HepG2 (cell line): ENCODE results near the gene DIPK1B. TPM values are rescaled to one million over a fixed set of nuclear protein-coding genes. Genes with fewer than 3 reads are reported as not detected.
A peak's percentile ranks its signal among the peaks of the same experiment; 100 is the strongest.

Source experiments
- ATAC-seq: fragments of 200-7000 bp; cut with Tn5 transposase; 3 replicates; pipeline ENCODE4 v1.9.1; 2020; ENCODE audit warnings: mild to moderate bottlenecking, moderate library complexity
- BruUV-seq: library from RNA; stranded (reverse); fragments of 400-500 nt; replicated peaks from 2 replicates; lab custom pipeline; 2021; lab: Mats Ljungman, UMichigan
- CTCF ChIA-PET: fragments of 300-600 bp; formaldehyde crosslinking; extraction: SDS; loops from one replicate; lab custom pipeline; 2021; ENCODE audit warnings: low total read pairs, inconsistent platforms, low intra/inter-chr PET ratio; lab: Yijun Ruan, JAX
- POLR2A ChIA-PET: fragments of 350-600 bp; sonication (Branson Sonifier 250); formaldehyde crosslinking; loops from one replicate; lab custom pipeline; 2020; ENCODE audit warnings: antibody characterized with exemption, inconsistent platforms; lab: Yijun Ruan, JAX
- DNase-seq: peaks from one replicate; pipeline ENCODE4 v3.0.0-alpha.2; 2015; ENCODE audit warnings: low spot score
- FAIRE-seq: peaks from 3 replicates; lab custom pipeline; 2011; peaks lifted over from hg19 to GRCh38; lab: Jason Lieb, UNC
- H2AFZ ChIP-seq: one replicate; pipeline ENCODE4 v1.6.1; 2011; ENCODE audit warnings: low read length, inconsistent platforms
- H3K27ac ChIP-seq: fragments of 300-600 bp; 3 replicates; pipeline ENCODE4 v1.8.0; 2011; ENCODE audit warnings: mixed run types, mild to moderate bottlenecking, mixed read lengths, low read length, inconsistent platforms; ENCODE audit not compliant: insufficient read depth; ENCODE audit errors: extremely low read length
- H3K27me3 ChIP-seq, 2 experiments: fragments of 200-600 bp in 1 of 2; 2 replicates in 1 of 2; 3 replicates in 1 of 2; pipeline versions ENCODE4 v1.6.0 to v1.8.0; 2011; ENCODE audit warnings: low read length in 2 of 2, mild to moderate bottlenecking in 2 of 2, moderate library complexity in 2 of 2, inconsistent platforms in 1 of 2; ENCODE audit not compliant: insufficient read depth in 2 of 2, control insufficient read depth in 1 of 2
- H3K36me3 ChIP-seq, 2 experiments: fragments of 200-600 bp in 1 of 2; replicated peaks in 1 of 2; 2 replicates in 1 of 2; 3 replicates in 1 of 2; pipeline versions ENCODE4 v1.5.1 to v1.8.0; 2011; ENCODE audit warnings: low read length in 2 of 2, inconsistent platforms in 1 of 2; ENCODE audit not compliant: insufficient read depth in 2 of 2, control insufficient read depth in 1 of 2
- H3K4me1 ChIP-seq: 2 replicates; pipeline ENCODE4 v1.5.1; 2012; ENCODE audit warnings: low read length, inconsistent platforms; ENCODE audit not compliant: insufficient read depth
- H3K4me2 ChIP-seq: 2 replicates; pipeline ENCODE4 v1.6.0; 2011; ENCODE audit warnings: low read depth, low read length, inconsistent platforms
- H3K4me3 ChIP-seq, 3 experiments: fragments of 200-600 bp in 1 of 3; sonication (generic), shearing (Covaris generic) in 1 of 3; replicated peaks in 1 of 3; 2 replicates each; pipeline ENCODE4 v1.5.1; 2011 to 2016; ENCODE audit warnings: low read length in 3 of 3, inconsistent platforms in 2 of 3, low read depth in 2 of 3, mild to moderate bottlenecking in 2 of 3, control low read depth in 1 of 3, mixed read lengths in 1 of 3; ENCODE audit not compliant: insufficient read depth in 1 of 3
- H3K79me2 ChIP-seq: one replicate; pipeline ENCODE4 v1.6.1; 2011; ENCODE audit warnings: low read length, inconsistent platforms; ENCODE audit not compliant: insufficient read depth
- H3K9ac ChIP-seq: 2 replicates; pipeline ENCODE4 v1.6.0; 2011; ENCODE audit warnings: mild to moderate bottlenecking, low read depth, low read length, inconsistent platforms; ENCODE audit not compliant: insufficient read depth
- H3K9me3 ChIP-seq: 2 replicates; pipeline ENCODE4 v1.5.1; 2012; ENCODE audit warnings: mild to moderate bottlenecking, low read length
- H4K20me1 ChIP-seq: 2 replicates; pipeline ENCODE4 v1.6.0; 2011; ENCODE audit warnings: inconsistent platforms, mild to moderate bottlenecking, low read length, moderate library complexity; ENCODE audit not compliant: insufficient read depth
- CC2D1A ChIP-seq: sonication (generic); formaldehyde crosslinking; IDR thresholded peaks from 2 replicates; pipeline ENCODE4 v1.8.1; 2023; ENCODE audit warnings: mild to moderate bottlenecking, missing genetic modification reagents
- CCDC6 ChIP-seq: sonication (generic); formaldehyde crosslinking; IDR thresholded peaks from 2 replicates; pipeline ENCODE4 v1.8.1; 2022; ENCODE audit warnings: mild to moderate bottlenecking, missing genetic modification reagents, moderate library complexity
- GZF1 ChIP-seq: sonication (generic); formaldehyde crosslinking; IDR thresholded peaks from 2 replicates; pipeline ENCODE4 v1.5.1; 2020; ENCODE audit warnings: mild to moderate bottlenecking, missing genetic modification reagents
- RARA ChIP-seq: IDR thresholded peaks from 2 replicates; pipeline ENCODE4 v1.6.1; 2016; ENCODE audit warnings: missing genetic modification reagents, missing compliant biosample characterization
- SIX4 ChIP-seq: sonication (generic); formaldehyde crosslinking; IDR thresholded peaks from 2 replicates; pipeline ENCODE4 v1.4.0; 2020; ENCODE audit warnings: missing genetic modification reagents
- SP140L ChIP-seq: sonication (generic); formaldehyde crosslinking; IDR thresholded peaks from 2 replicates; pipeline ENCODE4 v1.4.0; 2020; ENCODE audit warnings: missing genetic modification reagents, borderline replicate concordance
- SP4 ChIP-seq: sonication (generic); formaldehyde crosslinking; IDR thresholded peaks from 2 replicates; pipeline ENCODE4 v1.8.1; 2023; ENCODE audit warnings: mild to moderate bottlenecking, missing genetic modification reagents
- THYN1 ChIP-seq: sonication (generic); formaldehyde crosslinking; IDR thresholded peaks from 2 replicates; pipeline ENCODE4 v1.8.1; 2023; ENCODE audit warnings: low read depth, mild to moderate bottlenecking, moderate library complexity, missing genetic modification reagents, borderline replicate concordance
- ZBTB38 ChIP-seq: sonication (generic); formaldehyde crosslinking; IDR thresholded peaks from 2 replicates; pipeline ENCODE4 v1.5.1; 2020; ENCODE audit warnings: mild to moderate bottlenecking, missing genetic modification reagents
- ZMYM3 ChIP-seq: sonication (generic); formaldehyde crosslinking; IDR thresholded peaks from 2 replicates; pipeline ENCODE4 v1.5.1; 2020; ENCODE audit warnings: mild to moderate bottlenecking, missing genetic modification reagents
- ZNF296 ChIP-seq: sonication (generic); formaldehyde crosslinking; conservative IDR thresholded peaks from 2 replicates; pipeline ENCODE4 v1.5.0; 2020; ENCODE audit warnings: mild to moderate bottlenecking, missing genetic modification reagents
- ZNF607 ChIP-seq: sonication (generic); formaldehyde crosslinking; IDR thresholded peaks from 2 replicates; pipeline ENCODE4 v1.5.1; 2020; ENCODE audit warnings: missing genetic modification reagents, mild to moderate bottlenecking, borderline replicate concordance
- ZNF629 ChIP-seq: sonication (generic); formaldehyde crosslinking; conservative IDR thresholded peaks from 2 replicates; pipeline ENCODE4 v1.5.0; 2020; ENCODE audit warnings: missing genetic modification reagents
- ZNF792 ChIP-seq: IDR thresholded peaks from 2 replicates; pipeline ENCODE4 v1.6.1; 2016
- WGBS: methylation state at CpG from one replicate; pipeline ENCODE4 v1.1.6; 2017; ENCODE audit warnings: low lambda C conversion rate; 5-methylcytosine and 5-hydroxymethylcytosine counted together
- in situ Hi-C: cut with HindIII; loops from 2 replicates; pipeline ENCODE4 v1.10.0; 2017; ENCODE audit warnings: low pct_unique_long_range_greater_than_20kb; ENCODE audit not compliant: extremely low pct_ligation_motif_present
- intact Hi-C: fragments of 100-400 bp; cut with micrococcal nuclease; formaldehyde crosslinking; loops from one replicate; pipeline ENCODE4 v1.10.0; 2022; ENCODE audit not compliant: unreplicated experiment
- polyA plus RNA-seq, 8 experiments: library from polyadenylated mRNA; depleted of rRNA in 3 of 8; stranded (reverse) in 7 of 8; unstranded in 1 of 8; fragments of >200 nt; fragmentation: Illumina TruSeq in 4 of 8; extraction: Trizol in 4 of 8; gene quantifications; 2 replicates each; pipeline versions ENCODE4 v1.2.1 to v1.2.3, GENCODE V29; 2011 to 2016; ENCODE audit warnings: low read depth in 4 of 8, missing spikeins in 1 of 8, mixed read lengths in 1 of 8; ENCODE audit not compliant: insufficient read depth in 1 of 8
- total RNA-seq, 5 experiments: library from RNA; depleted of rRNA; stranded (reverse); fragments of >200 nt; fragmentation: Illumina TruSeq; extraction: Trizol; gene quantifications; 2 replicates each; pipeline ENCODE4 v1.2.3, GENCODE V29; 2016; ENCODE audit warnings: low read depth in 1 of 5
- TF ChIP-seq, protein P1 (sequence below): sonication (generic); formaldehyde crosslinking; IDR thresholded peaks from 2 replicates; pipeline ENCODE4 v1.5.1; 2020; ENCODE audit warnings: mild to moderate bottlenecking, missing genetic modification reagents
- TF ChIP-seq, protein P2 (sequence below): sonication (generic); formaldehyde crosslinking; IDR thresholded peaks from 2 replicates; pipeline ENCODE4 v1.9.0; 2021; ENCODE audit warnings: missing genetic modification reagents, borderline replicate concordance
- TF ChIP-seq, protein P3 (sequence below): IDR thresholded peaks from 2 replicates; pipeline ENCODE4 v1.6.1; 2016; ENCODE audit warnings: missing compliant biosample characterization, missing genetic modification reagents, borderline replicate concordance

DIPK1B gene
- total and polyA plus RNA-seq, 2 of the 13 experiments (the other 11 are each of a cell fraction or from before 2014, with no cell fraction given), result 0.18 to 3.9 TPM

DNA sequence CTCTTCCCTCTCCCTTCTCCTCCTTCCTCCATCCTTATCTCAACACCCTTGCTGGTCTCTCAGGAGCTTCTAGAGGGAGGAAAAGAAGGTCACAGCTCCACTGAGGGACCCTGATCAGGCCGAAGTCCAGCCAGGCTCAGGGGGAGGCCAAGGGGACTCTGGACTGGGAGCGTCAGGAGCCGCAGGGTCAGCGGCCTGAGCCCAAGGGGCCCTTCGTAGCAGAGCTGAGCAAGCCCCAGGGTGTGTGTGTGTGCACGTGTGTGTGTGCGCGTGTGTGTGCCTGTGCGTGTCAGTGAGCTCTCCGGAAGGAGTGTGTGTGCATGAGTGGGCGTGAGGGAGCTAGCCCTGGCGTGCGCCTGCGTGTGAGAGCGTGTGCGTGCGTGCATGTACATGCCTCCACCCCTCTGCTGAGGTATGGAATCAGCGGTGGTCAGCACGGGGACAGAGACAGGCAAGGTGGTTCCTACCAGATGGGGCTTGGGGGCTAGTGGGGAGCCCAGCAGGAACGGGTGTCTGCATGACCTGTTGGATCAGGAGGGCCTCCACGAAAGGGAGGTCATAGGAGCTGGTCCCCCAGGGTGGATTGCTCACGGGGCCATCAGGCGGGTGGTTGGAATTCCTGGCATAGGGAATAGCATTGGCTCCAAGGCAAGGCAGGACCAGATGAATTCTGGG, 15.1 kb upstream of the DIPK1B start:
- in situ Hi-C loops (no loop called here), intact Hi-C loops (loop anchor here (1.0 kb wide), 1 partner anchor 22 kb away; no protein-coding TSS in a partner anchor)
- FAIRE-seq (peak; percentile 69), ATAC-seq (peak; percentile 32), DNase-seq (peak; percentile 28)
- H3K4me3 ChIP-seq, result peak overlapping the region; percentile 45 to 73 (median 48)
- H4K20me1 ChIP-seq, result no peaks in the 10 kb centered on the region
- no peaks in the 10 kb centered on the region for H3K9me3 ChIP-seq
- ChIA-PET POLR2A (interaction anchor here (0.8 to 3.0 kb wide), 5 partner anchors 10 to 334 kb away, joined by 3 to 30 read pairs (median 3); partner anchors contain the start of gene AGPAT2), CTCF (no interaction called here)
- H3K4me1 ChIP-seq, result peaks cover 75% of the 10 kb centered on the region
- peak overlapping the region; percentile 85 for H3K27ac ChIP-seq
- peak overlapping the region; percentile 56 for H3K9ac ChIP-seq
- no peak overlapping the region for H2AFZ ChIP-seq
- no TSS peak for BruUV-seq
- H3K27me3 ChIP-seq, result peaks cover 8 to 23% of the 10 kb centered on the region in 2 experiments
- no peaks in the 10 kb centered on the region for H3K36me3 ChIP-seq
- WGBS, result 2% methylated on average over 21 of the region's 23 CpGs
- H3K4me2 ChIP-seq, result peak overlapping the region; percentile 91
- H3K79me2 ChIP-seq, result no peaks in the 10 kb centered on the region
- no peak for TF ChIP-seq THYN1 (CRISPR knock-in tag)
- peak; percentile 66; the same call in 1 of the 2 replicates for TF ChIP-seq ZBTB38
- TF ChIP-seq, protein P1, sequence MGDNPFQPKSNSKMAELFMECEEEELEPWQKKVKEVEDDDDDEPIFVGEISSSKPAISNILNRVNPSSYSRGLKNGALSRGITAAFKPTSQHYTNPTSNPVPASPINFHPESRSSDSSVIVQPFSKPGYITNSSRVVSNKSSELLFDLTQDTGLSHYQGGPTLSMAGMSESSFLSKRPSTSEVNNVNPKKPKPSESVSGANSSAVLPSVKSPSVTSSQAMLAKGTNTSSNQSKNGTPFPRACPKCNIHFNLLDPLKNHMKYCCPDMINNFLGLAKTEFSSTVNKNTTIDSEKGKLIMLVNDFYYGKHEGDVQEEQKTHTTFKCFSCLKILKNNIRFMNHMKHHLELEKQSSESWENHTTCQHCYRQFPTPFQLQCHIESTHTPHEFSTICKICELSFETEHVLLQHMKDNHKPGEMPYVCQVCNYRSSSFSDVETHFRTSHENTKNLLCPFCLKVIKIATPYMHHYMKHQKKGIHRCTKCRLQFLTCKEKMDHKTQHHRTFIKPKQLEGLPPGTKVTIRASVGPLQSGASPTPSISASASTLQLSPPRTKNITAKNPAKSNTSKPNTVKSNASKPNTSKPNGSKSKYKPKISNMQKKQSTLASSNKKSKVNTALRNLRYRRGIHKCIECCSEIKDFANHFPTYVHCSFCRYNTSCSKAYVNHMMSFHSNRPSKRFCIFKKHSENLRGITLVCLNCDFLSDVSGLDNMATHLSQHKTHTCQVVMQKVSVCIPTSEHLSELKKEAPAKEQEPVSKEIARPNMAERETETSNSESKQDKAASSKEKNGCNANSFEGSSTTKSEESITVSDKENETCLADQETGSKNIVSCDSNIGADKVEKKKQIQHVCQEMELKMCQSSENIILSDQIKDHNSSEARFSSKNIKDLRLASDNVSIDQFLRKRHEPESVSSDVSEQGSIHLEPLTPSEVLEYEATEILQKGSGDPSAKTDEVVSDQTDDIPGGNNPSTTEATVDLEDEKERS (CRISPR knock-in tag), result peak; percentile 59; the same call in 1 of the 2 replicates
- no peak for TF ChIP-seq CCDC6 (CRISPR knock-in tag)
- TF ChIP-seq ZNF792 (CRISPR knock-in tag), result no peak
- TF ChIP-seq, protein P2, sequence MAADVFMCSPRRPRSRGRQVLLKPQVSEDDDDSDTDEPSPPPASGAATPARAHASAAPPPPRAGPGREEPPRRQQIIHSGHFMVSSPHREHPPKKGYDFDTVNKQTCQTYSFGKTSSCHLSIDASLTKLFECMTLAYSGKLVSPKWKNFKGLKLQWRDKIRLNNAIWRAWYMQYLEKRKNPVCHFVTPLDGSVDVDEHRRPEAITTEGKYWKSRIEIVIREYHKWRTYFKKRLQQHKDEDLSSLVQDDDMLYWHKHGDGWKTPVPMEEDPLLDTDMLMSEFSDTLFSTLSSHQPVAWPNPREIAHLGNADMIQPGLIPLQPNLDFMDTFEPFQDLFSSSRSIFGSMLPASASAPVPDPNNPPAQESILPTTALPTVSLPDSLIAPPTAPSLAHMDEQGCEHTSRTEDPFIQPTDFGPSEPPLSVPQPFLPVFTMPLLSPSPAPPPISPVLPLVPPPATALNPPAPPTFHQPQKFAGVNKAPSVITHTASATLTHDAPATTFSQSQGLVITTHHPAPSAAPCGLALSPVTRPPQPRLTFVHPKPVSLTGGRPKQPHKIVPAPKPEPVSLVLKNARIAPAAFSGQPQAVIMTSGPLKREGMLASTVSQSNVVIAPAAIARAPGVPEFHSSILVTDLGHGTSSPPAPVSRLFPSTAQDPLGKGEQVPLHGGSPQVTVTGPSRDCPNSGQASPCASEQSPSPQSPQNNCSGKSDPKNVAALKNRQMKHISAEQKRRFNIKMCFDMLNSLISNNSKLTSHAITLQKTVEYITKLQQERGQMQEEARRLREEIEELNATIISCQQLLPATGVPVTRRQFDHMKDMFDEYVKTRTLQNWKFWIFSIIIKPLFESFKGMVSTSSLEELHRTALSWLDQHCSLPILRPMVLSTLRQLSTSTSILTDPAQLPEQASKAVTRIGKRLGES (CRISPR knock-in tag), result no peak
- peak; percentile 75 for TF ChIP-seq GZF1 (CRISPR knock-in tag)
- TF ChIP-seq, protein P3, sequence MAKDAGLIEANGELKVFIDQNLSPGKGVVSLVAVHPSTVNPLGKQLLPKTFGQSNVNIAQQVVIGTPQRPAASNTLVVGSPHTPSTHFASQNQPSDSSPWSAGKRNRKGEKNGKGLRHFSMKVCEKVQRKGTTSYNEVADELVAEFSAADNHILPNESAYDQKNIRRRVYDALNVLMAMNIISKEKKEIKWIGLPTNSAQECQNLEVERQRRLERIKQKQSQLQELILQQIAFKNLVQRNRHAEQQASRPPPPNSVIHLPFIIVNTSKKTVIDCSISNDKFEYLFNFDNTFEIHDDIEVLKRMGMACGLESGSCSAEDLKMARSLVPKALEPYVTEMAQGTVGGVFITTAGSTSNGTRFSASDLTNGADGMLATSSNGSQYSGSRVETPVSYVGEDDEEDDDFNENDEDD (CRISPR knock-in tag), result 0 out of 2 replicates have a peak, but pooled peaks have one; percentile 13
- TF ChIP-seq CC2D1A (CRISPR knock-in tag), result no peak
- TF ChIP-seq SIX4, result no peak
- no peak for TF ChIP-seq ZNF296 (CRISPR knock-in tag)
- no peak for TF ChIP-seq SP140L (CRISPR knock-in tag)
- TF ChIP-seq ZNF607, result 0 out of 2 replicates have a peak, but pooled peaks have one; percentile 10
- peak; percentile 59 for TF ChIP-seq SP4 (CRISPR knock-in tag)
- TF ChIP-seq ZNF629, result 0 out of 2 replicates have a peak, but pooled peaks have one; percentile 14
- TF ChIP-seq ZMYM3, result peak; percentile 51; the same call in 1 of the 2 replicates
- peak; percentile 82 for TF ChIP-seq RARA (CRISPR knock-in tag)
